RWPE2 (cell line): ENCODE results near the gene SLC25A25.
"Not testable (repeated sequence)": the region's sequence is repeated elsewhere in the genome, so short reads cannot be mapped to it uniquely, and the experiment has no call there.

ENCODE experiments used
- ATAC-seq: fragments of 200-7000 bp; cut with Tn5 transposase; 3 replicates; pipeline ENCODE4 v1.9.1; 2021; ENCODE audit warnings: low read depth
- DNase-seq: peaks from one replicate; pipeline ENCODE4 v3.0.0-alpha.2; 2020; ENCODE audit warnings: low spot score
- H3K27ac ChIP-seq: fragments of 450-650 bp; 2 replicates; pipeline ENCODE4 v1.5.1; 2017; ENCODE audit warnings: mild to moderate bottlenecking; ENCODE audit not compliant: poor library complexity, severe bottlenecking
- H3K27me3 ChIP-seq: fragments of 250-450 bp; sonication (Bioruptor Pico); 2 replicates; pipeline ENCODE4 v1.5.1; 2021; ENCODE audit warnings: mild to moderate bottlenecking, moderate library complexity; ENCODE audit not compliant: insufficient read depth, poor library complexity, severe bottlenecking
- H3K36me3 ChIP-seq: fragments of 250-450 bp; sonication (Bioruptor Pico); 2 replicates; pipeline ENCODE4 v1.5.1; 2020; ENCODE audit warnings: low read depth, mild to moderate bottlenecking, moderate library complexity
- H3K4me1 ChIP-seq: fragments of 250-450 bp; sonication (Bioruptor Pico); 2 replicates; pipeline ENCODE4 v1.5.1; 2021; ENCODE audit warnings: mild to moderate bottlenecking, moderate library complexity; ENCODE audit not compliant: insufficient read depth, poor library complexity, severe bottlenecking
- H3K4me3 ChIP-seq: fragments of 250-450 bp; sonication (Bioruptor Pico); 2 replicates; pipeline ENCODE4 v1.5.1; 2021; ENCODE audit warnings: mild to moderate bottlenecking, moderate library complexity; ENCODE audit not compliant: severe bottlenecking
- H3K9me3 ChIP-seq: fragments of 250-450 bp; sonication (Bioruptor Pico); 2 replicates; pipeline ENCODE4 v1.5.1; 2021; ENCODE audit warnings: mild to moderate bottlenecking, moderate library complexity; ENCODE audit not compliant: severe bottlenecking
- TF ChIP-seq, protein P1 (sequence below): fragments of 450-650 bp; IDR thresholded peaks from one replicate; pipeline ENCODE4 v1.5.1; 2017; ENCODE audit warnings: mild to moderate bottlenecking, moderate library complexity; ENCODE audit not compliant: poor library complexity, severe bottlenecking

SLC25A25 gene

DNA sequence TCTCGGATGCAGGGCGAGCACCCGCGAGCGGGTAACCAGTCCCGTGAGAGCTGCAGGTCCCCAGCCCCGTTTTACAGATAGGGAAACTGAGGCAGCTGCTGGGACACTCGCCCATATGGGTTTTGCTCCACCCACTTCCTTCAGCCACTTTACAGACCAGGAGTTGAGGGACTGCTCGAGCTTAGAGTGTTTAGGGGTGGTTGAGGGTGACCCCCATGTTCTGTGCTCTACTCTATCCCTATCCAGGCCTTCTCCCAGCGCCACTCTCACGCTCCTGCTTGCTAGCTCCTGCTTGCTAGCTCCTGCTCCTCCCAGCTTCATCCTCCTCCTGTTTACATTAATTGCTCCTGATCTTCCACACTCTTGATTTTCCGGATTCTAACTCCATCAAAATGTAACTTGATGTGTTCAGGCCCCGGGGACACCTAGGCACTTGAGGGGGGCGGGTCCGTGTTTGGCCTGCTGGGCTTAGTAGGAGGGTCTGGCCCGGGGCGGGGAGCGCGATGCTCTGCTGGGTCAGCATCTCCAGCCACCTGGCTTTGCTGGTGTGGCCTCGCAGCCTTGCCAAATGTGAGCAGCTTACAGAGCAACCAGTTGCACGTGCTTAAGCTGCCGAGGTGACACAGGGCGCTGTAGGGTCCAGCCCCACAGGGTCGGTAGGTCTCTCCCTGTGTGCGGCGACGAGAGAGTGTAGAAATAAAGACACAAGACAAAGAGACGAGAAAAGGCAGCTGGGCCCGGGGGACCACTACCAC lies 61.0 kb downstream of the SLC25A25 start:
- H3K4me1 ChIP-seq, result peaks cover 6% of the 10 kb centered on the region
- DNase-seq, result peak; percentile 56
- TF ChIP-seq, protein P1, sequence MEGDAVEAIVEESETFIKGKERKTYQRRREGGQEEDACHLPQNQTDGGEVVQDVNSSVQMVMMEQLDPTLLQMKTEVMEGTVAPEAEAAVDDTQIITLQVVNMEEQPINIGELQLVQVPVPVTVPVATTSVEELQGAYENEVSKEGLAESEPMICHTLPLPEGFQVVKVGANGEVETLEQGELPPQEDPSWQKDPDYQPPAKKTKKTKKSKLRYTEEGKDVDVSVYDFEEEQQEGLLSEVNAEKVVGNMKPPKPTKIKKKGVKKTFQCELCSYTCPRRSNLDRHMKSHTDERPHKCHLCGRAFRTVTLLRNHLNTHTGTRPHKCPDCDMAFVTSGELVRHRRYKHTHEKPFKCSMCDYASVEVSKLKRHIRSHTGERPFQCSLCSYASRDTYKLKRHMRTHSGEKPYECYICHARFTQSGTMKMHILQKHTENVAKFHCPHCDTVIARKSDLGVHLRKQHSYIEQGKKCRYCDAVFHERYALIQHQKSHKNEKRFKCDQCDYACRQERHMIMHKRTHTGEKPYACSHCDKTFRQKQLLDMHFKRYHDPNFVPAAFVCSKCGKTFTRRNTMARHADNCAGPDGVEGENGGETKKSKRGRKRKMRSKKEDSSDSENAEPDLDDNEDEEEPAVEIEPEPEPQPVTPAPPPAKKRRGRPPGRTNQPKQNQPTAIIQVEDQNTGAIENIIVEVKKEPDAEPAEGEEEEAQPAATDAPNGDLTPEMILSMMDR, result no peak
- H3K36me3 ChIP-seq, result peaks cover 13% of the 10 kb centered on the region
- no peaks in the 10 kb centered on the region for H3K9me3 ChIP-seq
- ATAC-seq, result no peak
- no peaks in the 10 kb centered on the region for H3K27me3 ChIP-seq
- H3K27ac ChIP-seq, result peak overlapping the region; percentile 78
- H3K4me3 ChIP-seq, result peak overlapping the region; percentile 92

DNA sequence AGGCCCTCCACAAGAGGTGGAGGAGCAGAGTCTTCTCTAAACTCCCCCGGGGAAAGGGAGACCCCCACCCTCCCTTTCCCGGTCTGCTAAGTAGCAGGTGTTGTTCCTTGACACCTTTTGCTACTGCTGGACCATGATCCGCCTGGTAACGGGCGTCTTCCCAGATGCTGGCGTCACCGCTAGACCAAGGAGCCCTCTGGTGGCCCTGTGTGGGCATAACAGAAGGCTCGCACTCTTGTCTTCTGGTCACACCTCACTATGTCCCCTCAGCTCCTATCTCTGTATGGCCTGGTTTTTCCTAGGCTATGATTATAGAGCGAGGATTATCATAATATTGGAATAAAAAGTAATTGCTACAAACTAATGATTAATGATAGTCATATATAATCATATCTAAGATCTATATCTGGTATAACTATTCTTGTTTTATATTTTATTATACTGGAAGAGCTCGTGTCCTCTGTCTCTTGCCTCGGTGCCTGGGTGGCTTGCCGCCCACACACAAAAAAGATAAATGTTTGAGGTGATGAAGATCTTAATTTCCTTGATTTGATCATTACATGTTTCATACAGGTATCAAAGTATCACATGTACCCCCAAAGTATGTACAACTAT lies 62.1 kb downstream of the SLC25A25 start:
- not testable (repeated sequence) for H3K36me3 ChIP-seq, H3K9me3 ChIP-seq, H3K4me3 ChIP-seq, H3K4me1 ChIP-seq, H3K27me3 ChIP-seq, H3K27ac ChIP-seq, ATAC-seq
- peak; percentile 11 for DNase-seq
- TF ChIP-seq, protein P1, result peak; percentile 51

DNA sequence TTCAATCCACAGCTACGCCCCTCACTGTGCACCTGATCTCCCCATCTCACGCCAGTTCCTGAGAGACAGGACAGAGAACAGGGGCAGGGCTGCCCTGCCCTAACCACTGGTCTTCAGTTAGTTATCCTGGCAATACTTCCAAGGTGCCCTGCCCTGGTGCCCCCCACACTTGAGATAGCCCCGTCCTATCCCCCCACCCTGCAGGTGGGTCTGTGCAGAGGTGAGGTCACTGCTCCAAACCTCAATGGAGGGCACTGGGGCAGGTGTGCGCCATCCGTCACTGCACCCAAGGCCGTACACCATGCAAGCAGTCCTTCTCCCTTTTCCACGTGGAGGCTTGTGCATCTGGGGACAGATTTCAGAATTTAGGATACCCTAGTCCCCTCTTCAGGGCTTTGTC lies 62.6 kb downstream of the SLC25A25 start:
- not testable (repeated sequence) for H3K36me3 ChIP-seq, ATAC-seq, H3K4me3 ChIP-seq, H3K9me3 ChIP-seq, H3K27ac ChIP-seq, H3K4me1 ChIP-seq, H3K27me3 ChIP-seq
- DNase-seq, result peak; percentile 2

DNA sequence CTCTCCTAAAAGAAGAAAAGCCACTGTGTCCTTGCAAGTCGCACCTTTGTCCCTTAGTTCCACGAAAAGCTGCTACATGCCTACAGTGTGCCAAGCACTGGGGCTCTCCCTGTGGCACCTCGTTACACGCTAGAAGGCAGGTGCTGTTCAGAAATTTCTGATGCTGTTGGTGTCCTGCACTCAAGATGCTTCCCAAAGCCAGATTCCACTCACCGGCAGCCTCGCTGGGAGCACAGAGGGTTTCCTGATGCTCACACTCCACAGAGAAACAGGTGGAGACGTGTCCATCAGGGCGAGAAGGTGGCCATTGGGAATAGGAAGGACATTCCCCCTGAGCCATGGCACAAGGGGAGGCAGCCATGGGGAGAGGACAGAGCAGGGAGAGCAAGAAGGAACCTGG lies 63.3 kb downstream of the SLC25A25 start:
- not testable (repeated sequence) for H3K9me3 ChIP-seq

DNA sequence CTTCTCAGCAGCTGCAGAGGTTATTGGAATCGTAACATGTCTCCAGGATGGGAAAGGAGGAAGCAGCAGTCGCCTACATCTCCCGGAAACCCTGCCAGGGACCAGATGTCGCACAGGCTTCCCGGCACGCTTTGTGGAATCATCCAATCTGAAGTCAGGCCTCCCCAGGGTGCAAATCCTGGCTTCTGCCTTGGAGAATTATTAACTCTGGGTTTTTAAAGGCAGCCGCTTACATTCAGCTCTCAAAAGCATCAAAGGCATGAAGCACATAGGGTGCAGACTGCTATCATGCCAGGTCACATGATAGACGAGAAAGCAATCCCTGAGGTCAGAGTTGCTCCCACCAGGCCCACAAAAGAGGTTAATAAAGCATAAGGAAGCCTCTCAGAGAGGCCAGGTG lies 64.1 kb downstream of the SLC25A25 start:
- not testable (repeated sequence) for ATAC-seq

More for the DNA sequence above, 63.3 kb downstream of the SLC25A25 start:
- H3K27ac ChIP-seq, ATAC-seq, H3K27me3 ChIP-seq, DNase-seq, H3K4me3 ChIP-seq, H3K4me1 ChIP-seq, H3K36me3 ChIP-seq: not testable (repeated sequence)

DNA sequence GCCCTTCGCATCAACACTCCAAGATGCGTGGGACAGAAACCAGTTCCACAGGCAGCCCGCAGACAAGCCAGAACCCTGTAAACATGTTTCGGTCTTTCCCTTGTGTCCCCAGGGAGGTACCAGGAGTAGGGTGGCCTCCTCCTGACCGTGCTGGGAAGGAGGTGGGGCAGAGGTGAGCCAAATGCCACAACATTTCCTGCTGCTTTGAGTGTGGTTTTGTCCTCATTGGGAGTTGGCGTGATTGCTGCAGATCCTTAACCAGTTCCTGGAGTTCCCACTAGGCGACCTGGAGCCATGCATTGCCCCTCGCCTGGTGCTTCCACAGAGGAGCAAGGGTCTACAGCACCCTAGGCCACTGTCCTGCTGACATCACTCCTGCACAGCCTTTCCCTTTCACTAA lies 67.5 kb downstream of the SLC25A25 start:
- not testable (repeated sequence) for H3K36me3 ChIP-seq, DNase-seq, H3K4me3 ChIP-seq, ATAC-seq, H3K4me1 ChIP-seq, H3K9me3 ChIP-seq, H3K27me3 ChIP-seq, H3K27ac ChIP-seq

More for the DNA sequence above, 64.1 kb downstream of the SLC25A25 start:
- not testable (repeated sequence) for H3K9me3 ChIP-seq, H3K36me3 ChIP-seq, H3K4me3 ChIP-seq, H3K27ac ChIP-seq, H3K4me1 ChIP-seq, DNase-seq, H3K27me3 ChIP-seq
